Suppressor macrophage (primary cell): Measurements from ENCODE around the gene FOXA2.
A peak's percentile ranks its signal among the peaks of the same experiment; 100 is the strongest.
"Not testable (repeated sequence)": the region's sequence is repeated elsewhere in the genome, so short reads cannot be mapped to it uniquely, and the experiment has no call there.

ENCODE experiments used
- DNase-seq, 4 experiments: peaks; one replicate each; pipeline ENCODE4 v3.0.0-alpha.2; 2020 to 2022

Gene FOXA2

DNA sequence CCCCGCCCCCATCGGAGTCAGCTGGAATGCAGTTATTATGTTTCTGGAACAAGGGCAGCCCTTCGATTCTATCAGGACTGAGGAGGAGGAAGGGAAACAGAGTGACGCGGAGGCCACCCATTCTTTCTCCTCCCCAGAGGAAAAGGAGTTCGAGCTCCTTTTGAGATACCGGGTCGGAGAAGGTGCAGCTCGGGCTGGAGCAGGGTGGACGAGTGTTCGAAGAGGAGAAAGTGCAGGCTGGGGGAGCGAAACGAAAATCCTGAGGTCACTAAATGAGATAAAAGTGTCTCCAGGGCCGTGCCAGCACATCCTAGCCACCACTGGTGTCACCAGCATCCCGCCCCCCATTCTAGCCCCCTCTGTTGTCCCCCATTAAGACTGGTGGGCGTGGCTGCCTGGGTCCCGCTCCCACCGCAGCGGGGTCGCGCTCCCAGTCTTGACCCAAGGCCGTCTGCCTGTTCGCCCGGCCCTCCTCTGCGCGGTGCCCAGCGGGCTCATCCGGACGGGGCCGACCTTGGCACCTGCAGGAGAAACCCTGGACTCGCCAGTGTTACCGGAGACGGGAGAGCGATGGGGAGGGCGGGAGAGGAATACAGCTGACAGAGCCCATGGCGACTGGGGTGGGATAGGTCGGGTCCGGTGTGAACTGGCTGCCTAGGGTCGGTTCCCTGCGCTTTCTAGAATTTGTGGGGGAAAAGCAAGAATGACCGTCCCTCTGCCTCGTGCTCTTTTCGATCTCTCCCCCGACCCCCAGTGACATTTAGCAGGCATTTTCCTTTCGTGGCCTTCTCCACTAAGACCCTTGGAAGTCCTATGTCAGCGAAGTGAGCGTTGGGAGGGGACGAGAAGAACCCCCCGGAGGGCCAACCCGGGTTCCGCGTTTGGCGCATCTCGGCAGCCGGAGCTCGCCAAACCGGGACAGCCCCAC, 16.2 kb downstream of the FOXA2 start:
- DNase-seq = no peak

DNA sequence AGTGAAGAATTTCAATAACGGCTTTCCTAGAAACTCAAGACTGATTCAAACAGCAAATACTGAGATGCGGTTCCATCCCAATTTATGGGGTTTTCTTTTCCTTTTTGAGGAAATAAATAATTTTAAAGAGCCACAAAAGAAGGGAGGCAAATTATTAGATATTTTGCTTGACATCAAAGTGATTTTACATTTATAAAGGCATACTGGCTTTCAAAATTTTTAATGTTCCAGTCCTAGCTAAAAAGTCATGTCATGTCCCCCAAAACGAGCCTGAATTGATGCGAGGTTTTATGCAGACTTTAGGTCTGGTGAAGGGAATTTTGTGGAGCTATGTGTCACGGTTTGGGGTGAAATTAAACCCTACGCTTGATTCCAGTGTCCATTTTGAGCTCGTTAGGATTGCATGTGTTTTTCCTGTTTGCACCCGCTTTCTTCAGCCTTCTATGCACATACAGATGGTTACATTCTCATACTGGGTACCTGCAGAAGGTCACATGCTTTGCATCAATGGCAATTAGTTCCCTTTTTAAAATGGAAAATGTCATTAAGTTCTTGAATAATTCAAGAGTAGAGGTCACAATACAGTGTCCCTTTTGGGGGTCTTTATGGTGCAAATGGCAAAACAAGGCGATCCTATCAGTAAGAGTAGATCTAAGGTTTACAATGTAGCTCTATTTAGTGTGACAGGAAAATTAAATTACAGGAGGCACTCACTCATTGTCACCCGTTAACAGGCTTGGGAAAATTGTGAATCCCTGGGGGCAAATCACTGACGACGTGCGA, 17.3 kb downstream of the FOXA2 start:
- DNase-seq = no peak

DNA sequence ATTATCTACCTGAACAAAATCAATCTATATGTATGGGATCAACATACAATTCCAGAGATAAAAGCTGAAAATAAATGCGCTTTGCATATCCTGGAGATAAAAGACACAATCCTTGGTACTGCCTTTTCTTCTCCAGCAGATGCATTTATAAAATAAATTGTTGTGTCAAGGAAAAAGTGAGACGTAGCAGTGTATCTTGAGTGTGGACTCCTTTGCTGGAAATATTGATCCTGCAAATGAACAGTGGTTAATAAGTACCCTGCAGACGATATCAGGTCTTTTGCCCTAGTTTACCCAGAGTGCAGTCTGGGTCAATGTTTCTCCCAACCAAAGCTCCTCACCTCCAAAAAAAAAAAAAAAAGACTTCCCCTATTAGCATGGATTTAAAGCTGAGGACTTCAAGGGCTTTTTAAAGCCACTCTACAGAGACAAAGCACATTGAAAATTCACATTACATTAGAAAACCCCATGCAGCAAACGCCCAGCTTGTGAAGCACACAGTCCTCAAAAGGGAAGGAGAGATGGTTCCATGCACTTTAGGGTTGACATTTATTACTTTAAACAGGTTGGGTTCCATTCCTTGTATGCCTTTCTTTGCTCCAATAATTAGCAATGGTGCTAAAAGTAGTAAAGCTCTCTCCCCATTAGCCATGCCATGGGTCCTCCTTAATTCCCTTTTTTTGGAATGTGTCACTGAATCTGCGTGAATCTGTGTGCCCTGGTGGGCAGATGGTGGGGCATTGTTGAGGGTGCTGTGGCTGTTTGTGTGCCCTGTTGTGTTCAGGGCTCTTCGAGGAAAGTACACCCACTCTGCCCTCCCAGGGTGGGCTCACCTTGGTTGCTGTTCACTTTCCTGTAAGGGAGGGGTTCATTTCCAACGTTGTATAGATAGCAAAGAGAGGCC, 21.1 kb downstream of the FOXA2 start:
- DNase-seq = no peak

DNA sequence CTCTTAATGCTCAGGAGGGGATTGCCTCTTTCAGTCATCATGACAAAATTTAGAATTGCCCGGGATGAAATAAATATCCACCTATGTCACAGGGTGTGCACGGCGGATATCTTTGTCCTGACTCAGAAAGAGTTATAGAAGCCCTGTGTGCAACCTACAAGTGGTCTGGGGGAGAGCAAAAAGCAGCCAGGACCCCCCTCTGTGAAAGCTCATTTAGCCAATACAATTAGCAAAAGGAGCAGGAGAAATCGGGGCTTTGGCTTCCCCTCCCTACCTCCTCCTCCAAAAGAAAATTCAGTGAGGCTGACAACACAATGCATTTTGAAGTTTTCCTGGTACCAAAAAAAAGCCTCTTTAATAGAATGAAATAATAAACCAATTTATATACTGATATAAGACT, 21.8 kb downstream of the FOXA2 start:
- no peak for DNase-seq

DNA sequence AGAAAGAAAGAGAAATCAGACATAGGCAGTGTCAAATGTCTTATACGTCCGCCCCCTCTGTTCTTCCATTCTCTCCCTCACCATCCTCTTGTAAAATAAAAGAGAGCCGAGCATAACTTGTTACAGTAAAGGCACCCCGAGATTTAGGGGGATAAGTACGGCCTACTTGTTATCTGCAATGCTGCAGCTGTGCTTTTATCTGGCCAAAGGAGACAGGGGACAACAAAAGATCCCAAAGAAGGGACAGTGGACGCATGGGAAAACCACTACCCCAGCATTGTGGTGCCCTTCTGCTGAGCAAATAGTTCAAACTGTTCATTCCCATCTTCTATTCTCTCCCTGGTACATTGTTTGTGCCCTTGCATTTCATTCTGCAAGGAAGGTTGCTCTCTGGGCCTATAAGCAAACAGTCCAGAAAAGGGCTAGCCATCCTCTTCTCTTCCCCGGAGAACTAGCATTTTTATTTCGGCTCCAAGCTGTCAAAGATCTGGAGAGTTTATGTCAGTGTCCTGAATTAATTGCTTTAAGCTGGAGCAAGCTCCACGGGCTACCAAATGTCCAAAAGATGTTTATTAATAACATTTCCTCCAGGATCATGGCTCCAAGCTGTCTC, 22.3 kb downstream of the FOXA2 start:
- DNase-seq = no peak

DNA sequence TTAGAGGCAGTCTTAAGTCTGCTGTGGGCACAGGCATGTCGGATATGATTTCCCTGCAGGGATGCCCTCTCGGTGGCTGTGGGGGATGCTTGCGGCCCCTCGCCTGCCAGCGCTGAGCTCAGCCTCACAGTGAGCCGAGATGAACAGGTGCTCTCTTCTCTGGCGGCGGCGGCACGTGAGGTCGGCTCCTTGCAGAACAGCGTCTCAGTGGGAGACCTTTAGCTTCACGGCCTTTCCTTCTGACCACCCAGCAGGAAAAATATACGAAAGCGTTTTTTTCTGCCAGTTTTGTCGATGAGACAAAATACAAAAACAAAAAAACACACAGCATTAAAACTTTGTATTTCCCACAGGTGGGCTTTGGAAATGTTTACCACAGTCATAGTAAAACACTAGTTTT, 23.6 kb downstream of the FOXA2 start:
- no peak for DNase-seq

DNA sequence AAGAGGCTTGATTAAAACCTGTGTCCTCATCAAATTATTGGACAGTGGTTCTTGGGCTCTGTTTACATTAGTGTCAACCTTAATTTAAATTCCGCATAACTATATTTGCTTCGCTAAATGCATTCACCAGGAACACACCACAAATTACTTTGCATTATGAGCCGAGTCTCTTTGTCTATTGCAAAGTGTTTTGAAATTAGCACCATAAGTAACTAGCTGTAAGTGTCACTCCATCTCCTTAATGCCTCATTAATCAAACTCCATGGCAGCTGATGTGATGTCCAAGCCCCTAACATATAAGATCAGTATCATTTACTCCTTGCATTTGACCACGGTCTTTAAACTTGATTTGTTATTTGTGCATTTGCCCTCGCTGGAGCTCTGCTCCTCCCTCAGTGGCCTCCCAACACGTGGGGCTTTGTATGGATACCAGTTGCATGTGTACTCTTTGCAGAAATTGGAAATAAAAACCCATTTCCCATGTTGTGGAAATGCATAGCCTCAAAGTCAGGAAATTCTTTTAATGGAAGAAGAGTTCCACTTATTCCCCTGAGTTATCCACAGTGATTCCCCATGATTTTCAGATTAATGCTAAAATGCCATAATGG, 24.6 kb downstream of the FOXA2 start:
- DNase-seq = no peak

DNA sequence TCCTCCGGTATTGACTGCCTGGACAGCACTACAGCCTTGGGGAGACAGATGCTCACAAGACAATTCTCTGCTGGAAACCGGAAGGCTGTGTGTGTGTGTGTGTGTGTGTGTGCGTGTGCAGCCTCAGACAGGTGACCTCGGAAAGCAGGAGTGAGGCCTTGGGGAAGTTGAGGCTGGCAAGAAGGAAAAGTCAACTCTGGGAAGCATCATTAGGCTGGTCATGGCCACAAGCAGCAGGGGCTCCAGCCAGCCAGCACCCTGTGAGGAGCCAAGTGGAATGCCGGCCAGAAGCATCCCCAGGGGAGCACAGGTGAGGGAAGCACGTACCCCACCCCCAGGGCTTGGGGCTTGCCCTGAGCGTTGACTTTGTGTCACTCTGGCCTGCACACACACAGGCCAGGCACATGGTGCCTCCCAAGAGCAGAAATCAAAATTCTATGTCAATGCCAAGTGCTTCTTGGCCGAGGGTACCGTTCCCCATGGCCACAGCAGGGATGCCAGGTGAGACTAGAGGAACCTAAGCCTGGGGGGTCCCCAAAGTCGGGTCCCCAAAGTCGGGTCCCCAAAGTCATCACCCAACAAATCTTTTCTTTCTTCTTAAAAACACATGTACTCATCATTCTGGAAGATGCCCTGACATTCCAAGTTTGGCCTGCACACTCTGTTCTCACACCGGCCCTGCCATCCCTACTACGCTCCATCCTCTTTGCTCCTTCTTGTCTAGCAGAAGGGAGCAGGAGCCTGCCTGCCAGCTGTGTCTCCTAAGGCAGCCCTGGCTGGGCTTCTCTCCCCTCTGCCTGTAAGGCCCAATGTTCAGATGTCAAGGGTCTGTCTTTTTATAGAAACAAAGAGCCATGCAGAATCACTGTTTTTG, 26.7 kb downstream of the FOXA2 start:
- no peak for DNase-seq

DNA sequence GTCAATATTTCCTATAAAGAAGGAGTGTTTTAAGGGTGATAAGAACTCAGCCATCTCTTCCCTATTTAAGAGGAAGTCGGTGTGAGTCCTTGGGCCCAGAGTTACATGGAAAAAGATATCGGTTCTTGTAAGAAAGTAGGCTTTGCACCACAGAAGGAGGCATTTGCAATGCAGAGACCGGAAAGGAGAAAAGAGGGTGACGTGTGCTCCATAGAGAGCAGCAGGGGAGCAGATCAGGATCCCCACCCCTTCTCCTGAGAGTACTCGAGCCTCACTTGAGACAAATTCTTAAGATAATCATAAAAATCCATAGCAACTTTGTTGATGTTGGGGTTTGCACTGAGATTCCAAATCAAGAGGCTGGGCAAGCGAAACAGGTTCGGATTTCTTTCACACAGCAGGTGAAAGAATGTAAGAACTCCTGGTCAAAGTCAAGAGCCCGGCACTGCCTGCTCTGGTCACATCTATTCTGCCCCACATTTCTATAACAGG, 27.8 kb downstream of the FOXA2 start:
- DNase-seq = no peak

DNA sequence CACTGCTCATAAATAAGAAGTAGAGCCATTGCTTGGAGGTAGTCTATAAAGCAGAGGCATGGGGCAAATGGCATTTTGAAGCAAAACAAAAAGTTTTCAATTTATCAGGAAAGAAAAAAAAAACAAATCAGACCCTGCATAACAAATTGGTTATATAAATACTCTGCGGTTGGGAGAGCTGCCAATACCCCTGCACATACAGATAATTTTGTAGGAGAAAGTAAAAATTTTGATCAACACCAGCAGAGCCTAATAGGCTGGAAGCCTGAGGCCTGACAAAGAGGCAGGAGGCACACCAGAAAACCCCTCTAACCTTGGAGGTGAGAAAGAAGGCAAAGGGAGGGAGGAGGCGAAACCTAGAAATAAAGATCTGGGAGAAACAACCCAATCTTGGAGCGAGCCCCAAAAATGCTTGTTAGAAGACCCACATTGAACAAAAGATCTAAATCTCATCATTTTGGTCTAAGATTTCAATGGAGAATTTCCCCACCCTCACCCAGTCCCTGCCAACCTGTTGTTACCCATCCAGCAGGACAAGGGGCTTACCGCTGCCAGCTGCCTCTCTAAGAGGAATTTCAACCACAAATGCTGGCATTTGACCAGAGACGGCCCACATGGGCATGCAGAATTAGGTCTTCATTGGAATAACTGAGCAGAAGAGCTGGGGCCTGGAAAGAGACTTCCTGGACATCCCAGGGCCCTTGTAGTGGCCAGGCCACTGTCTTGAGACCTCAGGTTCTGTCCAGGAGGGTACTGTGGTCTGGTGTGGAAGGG, 28.4 kb downstream of the FOXA2 start:
- DNase-seq = no peak

DNA sequence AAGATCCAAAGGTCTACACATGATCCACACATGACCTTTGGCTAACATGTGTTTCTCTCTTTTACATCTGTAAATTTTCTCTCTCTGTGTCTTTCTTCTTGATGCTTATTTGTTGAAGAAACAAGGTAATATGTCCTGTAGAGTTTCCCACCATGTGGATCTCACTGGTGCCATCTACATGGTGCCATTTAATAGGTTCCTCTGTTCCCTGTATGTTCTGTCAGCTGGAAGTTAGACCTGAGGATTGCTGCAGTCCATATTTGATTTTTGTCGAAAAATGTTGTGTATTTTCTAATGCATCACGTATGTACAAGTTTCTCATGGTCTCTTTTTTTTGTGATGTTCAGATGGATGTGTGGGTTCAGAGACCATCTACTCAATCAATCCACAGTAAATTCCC, 30.0 kb downstream of the FOXA2 start:
- DNase-seq = no peak

DNA sequence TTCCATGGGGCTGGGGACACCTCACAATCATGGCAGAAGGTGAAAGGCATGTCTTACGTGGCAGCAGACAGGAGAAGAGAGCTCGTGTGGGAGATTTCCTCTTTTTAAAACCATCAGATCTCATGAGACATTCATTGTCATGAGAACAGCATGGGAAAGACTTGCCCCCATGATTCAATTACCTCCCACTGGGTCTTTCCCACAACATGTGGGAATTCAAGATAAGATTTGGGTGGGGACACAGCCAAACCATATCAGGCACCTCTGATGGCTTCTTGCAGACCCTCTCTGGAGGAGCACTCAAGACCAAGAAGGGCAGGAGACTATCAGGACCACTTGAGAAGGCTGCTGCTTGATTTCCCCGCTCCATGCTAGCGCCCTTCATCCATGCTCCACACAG, 33.9 kb downstream of the FOXA2 start:
- not testable (repeated sequence) for DNase-seq

DNA sequence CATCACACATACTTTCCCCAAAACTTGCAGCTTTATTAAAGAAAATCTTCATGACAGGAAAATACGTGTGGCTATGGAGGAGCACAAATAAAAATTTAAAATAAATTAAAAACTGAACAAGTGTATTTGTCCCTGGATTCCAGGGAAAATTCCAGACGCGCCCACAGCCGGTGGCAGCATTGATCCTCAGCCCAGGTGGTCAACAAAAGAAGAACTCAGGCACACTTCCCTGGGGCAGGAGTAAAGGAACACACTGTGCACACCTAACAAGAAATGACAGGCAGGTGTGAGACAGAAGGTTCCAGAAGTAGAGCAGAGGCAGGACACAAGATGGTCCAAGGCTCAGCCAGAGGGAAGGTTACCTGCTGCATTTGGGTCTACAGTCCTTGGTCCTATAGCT, 36.3 kb downstream of the FOXA2 start:
- no peak for DNase-seq

DNA sequence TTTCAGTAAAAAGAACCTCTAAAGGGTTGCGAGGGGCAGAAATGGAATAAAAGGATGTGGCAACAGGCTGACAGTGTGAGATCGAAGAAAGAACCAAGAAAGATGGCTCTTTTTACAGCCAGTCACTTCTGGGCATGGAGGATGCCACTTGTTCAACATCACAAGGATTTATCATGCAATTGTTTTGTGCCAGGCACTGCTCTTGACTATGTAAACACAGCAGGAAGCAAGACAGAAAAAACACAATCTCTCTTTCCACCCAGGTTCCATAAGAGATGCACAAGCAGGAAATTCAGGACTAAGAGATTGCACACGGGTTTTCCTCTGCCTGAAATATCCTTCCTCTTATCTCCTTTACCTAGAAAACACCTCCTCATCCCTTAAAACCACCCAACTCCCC, 38.0 kb downstream of the FOXA2 start:
- no peak for DNase-seq

DNA sequence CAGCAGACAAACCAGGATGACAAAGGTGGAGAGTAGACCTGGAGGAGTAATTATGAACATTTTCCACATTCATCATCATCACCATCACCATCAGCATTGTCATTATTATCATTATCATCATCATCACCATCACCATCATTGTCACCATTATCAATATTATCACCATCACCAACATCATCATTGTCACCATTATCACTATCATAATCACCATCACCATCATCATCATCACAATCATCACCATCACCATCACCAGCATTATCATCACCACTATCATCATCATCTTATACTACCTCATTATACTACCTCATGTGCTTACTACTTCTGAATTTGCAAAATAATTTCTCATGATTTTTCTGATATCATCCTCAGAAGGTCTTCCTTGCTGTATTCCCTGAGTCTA, 39.3 kb downstream of the FOXA2 start:
- no peak for DNase-seq

DNA sequence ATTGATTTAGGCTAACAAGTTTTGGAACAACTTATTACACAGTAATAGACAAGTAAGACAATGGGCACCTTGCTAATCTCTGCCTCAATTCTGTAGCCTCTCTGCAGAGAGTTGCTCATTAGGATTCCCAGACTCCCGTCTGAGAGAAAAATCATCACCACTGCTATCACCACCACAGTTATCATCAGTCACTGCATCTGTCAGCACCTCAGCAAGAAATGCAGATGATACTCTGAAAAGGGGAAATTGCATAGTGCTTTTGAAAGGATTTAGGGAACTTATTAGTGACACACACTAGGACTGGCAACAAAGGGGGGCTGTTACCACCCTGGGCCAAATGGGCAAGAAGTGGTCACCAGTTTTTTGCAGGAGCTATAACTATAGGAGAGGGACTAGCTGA, 39.9 kb downstream of the FOXA2 start:
- DNase-seq = peak in 1 of 4 experiments; percentile 6

DNA sequence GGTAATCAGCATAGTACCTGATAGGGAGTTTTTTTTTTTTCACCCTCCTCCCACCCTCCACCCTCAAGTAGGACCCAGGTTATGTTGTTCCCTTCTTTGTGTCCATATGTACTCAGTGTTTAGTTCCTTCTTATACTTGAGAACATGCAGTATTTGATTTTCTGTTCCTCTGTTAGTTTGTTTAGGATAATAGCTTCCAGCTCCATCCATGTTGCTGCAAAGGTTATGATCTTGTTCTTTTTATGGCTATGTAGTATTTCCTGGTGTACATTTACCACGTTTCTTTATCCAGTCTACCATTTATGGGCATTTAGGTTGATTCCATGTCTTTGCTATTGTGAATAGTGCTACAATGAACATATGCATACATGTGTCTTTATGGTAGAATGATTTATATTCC, 41.9 kb downstream of the FOXA2 start:
- no peak for DNase-seq

DNA sequence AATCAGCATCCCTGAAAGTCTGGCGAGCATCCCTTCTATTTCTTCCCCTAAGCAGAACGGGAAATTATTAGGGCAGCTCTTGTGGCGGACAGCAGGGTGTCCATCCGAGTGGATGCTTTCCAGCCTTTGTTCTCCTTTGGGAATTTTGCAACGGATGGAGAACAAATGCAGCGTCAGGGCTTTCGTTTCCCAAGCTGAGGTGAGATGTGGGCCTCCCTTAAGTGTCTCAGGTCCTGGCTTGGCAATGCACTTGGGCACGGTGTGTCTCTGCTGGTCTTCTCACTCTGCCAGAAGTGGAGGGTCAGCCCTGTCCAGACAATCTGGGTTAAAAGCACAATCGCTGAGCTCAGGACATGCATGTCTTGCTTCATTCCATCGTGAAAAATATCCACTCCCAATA, 43.5 kb downstream of the FOXA2 start:
- DNase-seq = no peak

DNA sequence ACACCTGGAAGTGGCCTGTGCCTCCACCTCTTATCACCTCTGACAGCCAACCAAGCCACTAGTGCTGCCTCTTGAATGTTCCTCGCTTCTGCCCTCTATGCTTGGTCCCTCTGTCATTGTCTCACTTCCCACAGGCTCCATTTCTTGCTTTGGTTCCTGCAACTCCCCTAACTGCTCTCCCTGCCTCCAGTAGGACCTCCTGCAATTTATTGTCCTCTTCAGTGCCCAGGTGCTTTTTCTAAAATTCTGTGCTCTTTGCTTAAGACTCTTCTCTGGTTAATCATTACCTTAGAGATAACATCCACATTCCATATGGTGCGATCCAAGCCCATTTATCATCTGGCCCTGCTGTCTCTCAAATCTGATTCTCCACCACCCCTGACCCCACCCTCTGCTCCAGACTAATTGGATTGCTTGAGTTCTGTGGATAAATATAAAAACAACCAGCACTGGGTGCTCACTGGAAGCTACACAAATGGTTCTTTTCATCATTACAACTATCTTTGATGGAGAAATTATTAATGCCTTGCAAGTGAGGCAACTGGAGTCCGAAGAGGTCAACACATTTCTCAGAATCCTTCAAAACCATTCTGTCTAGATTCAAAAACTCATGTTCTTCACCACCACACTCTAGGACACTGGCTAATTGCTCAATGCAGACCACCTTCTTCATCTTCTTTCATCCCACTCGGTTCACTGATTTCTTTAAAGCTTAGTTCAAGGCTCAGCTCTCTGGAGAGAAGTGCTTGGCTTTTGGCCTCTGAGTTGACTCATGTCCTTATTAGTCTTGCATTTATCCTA, 47.2 kb downstream of the FOXA2 start:
- no peak for DNase-seq
